Endothelial cell of umbilical vein (primary cell): Measurements from ENCODE around the gene TMEFF2. TPM values are rescaled to one million over a fixed set of nuclear protein-coding genes. Genes with fewer than 3 reads are reported as not detected.

ENCODE experiments used
- BruUV-seq: library from RNA; stranded (reverse); fragments of 400-500 nt; replicated peaks from 2 replicates; lab custom pipeline; 2021; lab: Mats Ljungman, UMichigan
- CTCF ChIA-PET: fragments of 300-600, 350-600 bp; sonication (Branson Sonifier 250); formaldehyde crosslinking; loops from one replicate; lab custom pipeline; 2021; ENCODE audit warnings: antibody characterized with exemption, inconsistent platforms; lab: Charles Lee
- POLR2A ChIA-PET: fragments of 300-600, 350-600 bp; sonication (Branson Sonifier 250); formaldehyde crosslinking; loops from one replicate; lab custom pipeline; 2021; ENCODE audit warnings: antibody characterized with exemption, inconsistent platforms; lab: Charles Lee
- DNase-seq: peaks from one replicate; pipeline ENCODE4 v3.0.0-alpha.2; 2011; ENCODE audit warnings: low read depth, low spot score
- FAIRE-seq: peaks from 2 replicates; lab custom pipeline; 2011; peaks lifted over from hg19 to GRCh38; lab: Jason Lieb, UNC
- H2AFZ ChIP-seq: 2 replicates; pipeline ENCODE4 v1.6.0; 2012; ENCODE audit warnings: low read depth, low read length, control low read depth, inconsistent platforms
- H3K27ac ChIP-seq: 2 replicates; pipeline ENCODE4 v1.5.1; 2011; ENCODE audit warnings: low read depth, mild to moderate bottlenecking, control low read depth, low read length, moderate library complexity; ENCODE audit not compliant: insufficient read depth
- H3K27me3 ChIP-seq, 2 experiments: 2 replicates each; pipeline versions ENCODE4 v1.6.0 to v1.6.1; 2011; ENCODE audit warnings: low read length in 2 of 2, mixed read lengths in 1 of 2; ENCODE audit not compliant: control insufficient read depth in 2 of 2, insufficient read depth in 2 of 2
- H3K36me3 ChIP-seq, 2 experiments: 2 replicates in 1 of 2; 3 replicates in 1 of 2; pipeline ENCODE4 v1.5.1; 2011; ENCODE audit warnings: low read length in 2 of 2, mild to moderate bottlenecking in 1 of 2, moderate library complexity in 1 of 2; ENCODE audit not compliant: control insufficient read depth in 2 of 2, insufficient read depth in 2 of 2; ENCODE audit errors: extremely low read depth in 1 of 2
- H3K4me1 ChIP-seq: 3 replicates; pipeline ENCODE4 v1.5.1; 2011; ENCODE audit warnings: mild to moderate bottlenecking, low read length; ENCODE audit not compliant: control insufficient read depth, insufficient read depth; ENCODE audit errors: extremely low read depth
- H3K4me2 ChIP-seq: 2 replicates; pipeline ENCODE4 v1.6.1; 2011; ENCODE audit warnings: low read length, control low read depth, mixed read lengths; ENCODE audit not compliant: insufficient read depth
- H3K4me3 ChIP-seq, 3 experiments: fragments of 200-600 bp in 1 of 3; sonication (generic), shearing (Covaris generic) in 1 of 3; replicated peaks in 1 of 3; 2 replicates each; pipeline ENCODE4 v1.5.1; 2011 to 2016; ENCODE audit warnings: control low read depth in 3 of 3, low read length in 3 of 3, mild to moderate bottlenecking in 2 of 3, inconsistent platforms in 1 of 3, low read depth in 1 of 3, moderate library complexity in 1 of 3; ENCODE audit not compliant: insufficient read depth in 1 of 3
- H3K79me2 ChIP-seq: 2 replicates; pipeline ENCODE4 v1.6.0; 2012; ENCODE audit warnings: low read length, inconsistent platforms; ENCODE audit not compliant: control insufficient read depth, insufficient read depth
- H3K9ac ChIP-seq: replicated peaks from 2 replicates; pipeline ENCODE3; 2011; ENCODE audit warnings: low read length, control low read depth; ENCODE audit not compliant: insufficient read depth; ENCODE audit errors: extremely low read depth
- H3K9me1 ChIP-seq: replicated peaks from 3 replicates; pipeline ENCODE4 v1.6.0; 2011; ENCODE audit warnings: mild to moderate bottlenecking, low read length; ENCODE audit not compliant: control insufficient read depth, insufficient read depth; ENCODE audit errors: extremely low read depth
- H3K9me3 ChIP-seq: replicated peaks from 2 replicates; pipeline ENCODE4 v1.5.1; 2012; ENCODE audit warnings: low read length, inconsistent platforms; ENCODE audit not compliant: control insufficient read depth, insufficient read depth
- H4K20me1 ChIP-seq: replicated peaks from 2 replicates; pipeline ENCODE3; 2011; ENCODE audit warnings: mild to moderate bottlenecking, low read length; ENCODE audit not compliant: control insufficient read depth, insufficient read depth; ENCODE audit errors: extremely low read depth
- CTCF ChIP-seq, 2 donors: IDR thresholded peaks; 1 replicate in 1 of 2; 2 replicates in 1 of 2; pipeline ENCODE4 v1.5.1; 2011; ENCODE audit warnings: low read length in 2 of 2, mild to moderate bottlenecking in 2 of 2, moderate library complexity in 2 of 2, control low read depth in 1 of 2, inconsistent platforms in 1 of 2, low read depth in 1 of 2; ENCODE audit not compliant: insufficient read depth in 1 of 2; ENCODE audit errors: extremely low read depth in 1 of 2
- EZH2 ChIP-seq: IDR thresholded peaks from 2 replicates; pipeline ENCODE4 v1.6.1; 2012; ENCODE audit warnings: borderline replicate concordance, low read depth, mild to moderate bottlenecking, moderate library complexity, low read length, inconsistent platforms; ENCODE audit not compliant: severe bottlenecking
- FOS ChIP-seq: IDR thresholded peaks from 2 replicates; pipeline ENCODE4 v1.6.1; 2011; ENCODE audit warnings: mild to moderate bottlenecking, low read length, moderate library complexity, borderline replicate concordance; ENCODE audit not compliant: insufficient read depth
- GATA2 ChIP-seq: IDR thresholded peaks from 2 replicates; pipeline ENCODE4 v1.7.0; 2011; ENCODE audit warnings: low read depth, mild to moderate bottlenecking, moderate library complexity, mixed read lengths, low read length; ENCODE audit not compliant: insufficient read length, insufficient read depth
- JUN ChIP-seq: IDR thresholded peaks from 2 replicates; pipeline ENCODE4 v1.6.1; 2011; ENCODE audit warnings: borderline replicate concordance, low read depth; ENCODE audit not compliant: insufficient read length, insufficient read depth
- MYC ChIP-seq: IDR thresholded peaks from one replicate; pipeline ENCODE4 v1.6.1; 2011; ENCODE audit warnings: mild to moderate bottlenecking, low read depth, low read length
- POLR2A ChIP-seq: IDR thresholded peaks from 2 replicates; pipeline ENCODE4 v1.6.1; 2012; ENCODE audit warnings: low read depth, mild to moderate bottlenecking, control low read depth, low read length
- dilution Hi-C: fragments of 300-500 bp; cut with MboI; formaldehyde crosslinking; loops from one replicate; pipeline ENCODE4 v1.15.0; 2019; ENCODE audit warnings: low sequenced_read_pairs; ENCODE audit not compliant: extremely low pct_ligation_motif_present
- intact Hi-C: fragments of 100-400 bp; cut with micrococcal nuclease; formaldehyde crosslinking; loops from one replicate; pipeline ENCODE4 v1.10.0; 2022
- polyA plus RNA-seq, 4 experiments: library from polyadenylated mRNA; depleted of rRNA in 3 of 4; stranded (reverse) in 3 of 4; unstranded in 1 of 4; fragments of >200 nt; gene quantifications; 2 replicates each; pipeline versions ENCODE4 v1.2.1 to v1.2.3, GENCODE V29; 2011 to 2012; ENCODE audit warnings: missing spikeins in 1 of 4
- total RNA-seq: library from RNA; stranded (reverse); gene quantifications from 2 replicates; pipeline ENCODE4 v1.2.3, GENCODE V29; 2021
- TF ChIP-seq, protein P1 (sequence below): IDR thresholded peaks from 2 replicates; pipeline ENCODE4 v1.6.1; 2011; ENCODE audit not compliant: insufficient read depth, insufficient read length

TMEFF2 gene
- total and polyA plus RNA-seq, 2 donors (not counting 3 experiments of a cell fraction or from before 2014, with no cell fraction given) = 0.18 to 0.20 TPM

- H3K79me2 ChIP-seq = no peaks in the 10 kb centered on the region
These were observed 284.2 kb downstream of the TMEFF2 start for GRCh38 chr2:191910518-191910917.

More at GRCh38 chr2:191910518-191910917, 284.2 kb downstream of the TMEFF2 start:
- H3K27ac ChIP-seq = peak overlapping the region; percentile 36
- no peaks in the 10 kb centered on the region for H3K9me1 ChIP-seq
- FAIRE-seq (peak; percentile 67), DNase-seq (peak; percentile 92)
- no peaks in the 10 kb centered on the region for H4K20me1 ChIP-seq
- H3K4me1 ChIP-seq = peaks cover 34% of the 10 kb centered on the region
- H3K4me3 ChIP-seq = no peak overlapping the region
- H3K4me2 ChIP-seq = peak overlapping the region; percentile 23
- H3K27me3 ChIP-seq = no peaks in the 10 kb centered on the region
- no peaks in the 10 kb centered on the region for H3K36me3 ChIP-seq
- dilution Hi-C loops = no loop called here
- peak overlapping the region; percentile 3 for H2AFZ ChIP-seq
- H3K9ac ChIP-seq = no peak overlapping the region
- CTCF ChIA-PET = no interaction called here
- no peaks in the 10 kb centered on the region for H3K9me3 ChIP-seq
- intact Hi-C loops = loop anchor here (1.0 kb wide), 1 partner anchor 17 kb away; no protein-coding TSS in a partner anchor
- TF ChIP-seq, protein P1, sequence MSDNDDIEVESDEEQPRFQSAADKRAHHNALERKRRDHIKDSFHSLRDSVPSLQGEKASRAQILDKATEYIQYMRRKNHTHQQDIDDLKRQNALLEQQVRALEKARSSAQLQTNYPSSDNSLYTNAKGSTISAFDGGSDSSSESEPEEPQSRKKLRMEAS = no peak
- no peak for TF ChIP-seq MYC
- no peak for TF ChIP-seq CTCF (IDR thresholded peaks at IDR 0.05; ENCODE audit: extremely low read depth in 1 of 2, insufficient read depth in 1 of 2, low read depth in 1 of 2, low read length in 2 of 2)
- TF ChIP-seq EZH2 = no peak
- TF ChIP-seq POLR2A = no peak
- TF ChIP-seq FOS = peak; percentile 81
- peak; percentile 79 for TF ChIP-seq JUN
- peak; percentile 61 for TF ChIP-seq GATA2
- POLR2A ChIA-PET = no interaction called here
- BruUV-seq = no TSS peak
